CD14-positive monocyte (primary cell): ENCODE data around the gene YOD1. TPM values are rescaled to one million over a fixed set of nuclear protein-coding genes. Genes with fewer than 3 reads are reported as not detected.
A peak's percentile ranks its signal among the peaks of the same experiment; 100 is the strongest.

Experiments used
- DNase-seq, 3 donors: peaks; one replicate each; pipeline ENCODE4 v3.0.0-alpha.2; 2011 to 2022
- H2AFZ ChIP-seq: 2 replicates; pipeline ENCODE4 v1.6.0; 2012; ENCODE audit warnings: mild to moderate bottlenecking, low read depth, low read length, inconsistent platforms; ENCODE audit not compliant: insufficient read depth, poor library complexity, severe bottlenecking
- H3K27ac ChIP-seq, 2 donors: 1 replicate in 1 of 2; 2 replicates in 1 of 2; pipeline ENCODE4 v1.5.1; 2012 to 2013; ENCODE audit warnings: low read length in 2 of 2, control low read depth in 1 of 2, inconsistent platforms in 1 of 2, low read depth in 1 of 2, mild to moderate bottlenecking in 1 of 2
- H3K27me3 ChIP-seq, 2 donors: one replicate each; pipeline versions ENCODE4 v1.6.0 to v1.6.1; 2011 to 2013; ENCODE audit warnings: low read length in 2 of 2; ENCODE audit not compliant: control insufficient read depth in 2 of 2, insufficient read depth in 2 of 2
- H3K36me3 ChIP-seq, 2 donors: replicated peaks in 1 of 2; 1 replicate in 1 of 2; 2 replicates in 1 of 2; pipeline versions ENCODE4 v1.5.1 to v1.6.1; 2012 to 2013; ENCODE audit warnings: low read length in 2 of 2, control low read depth in 1 of 2, inconsistent platforms in 1 of 2, mild to moderate bottlenecking in 1 of 2; ENCODE audit not compliant: insufficient read depth in 2 of 2, control insufficient read depth in 1 of 2
- H3K4me1 ChIP-seq, 2 donors: 1 replicate in 1 of 2; 2 replicates in 1 of 2; pipeline versions ENCODE4 v1.5.1 to v1.6.1; 2012 to 2013; ENCODE audit warnings: low read length in 2 of 2, control low read depth in 1 of 2, inconsistent platforms in 1 of 2, mild to moderate bottlenecking in 1 of 2, moderate library complexity in 1 of 2; ENCODE audit not compliant: insufficient read depth in 2 of 2, control insufficient read depth in 1 of 2
- H3K4me2 ChIP-seq: replicated peaks from 2 replicates; pipeline ENCODE3; 2012; ENCODE audit warnings: low read length, moderate library complexity, mild to moderate bottlenecking; ENCODE audit not compliant: poor library complexity, severe bottlenecking; ENCODE audit errors: extremely low read depth
- H3K4me3 ChIP-seq, 3 experiments: fragments of 200-600 bp in 1 of 3; sonication (generic) in 1 of 3; replicated peaks in 1 of 3; 1 replicate in 2 of 3; 2 replicates in 1 of 3; pipeline ENCODE4 v1.5.1; 2011 to 2013; ENCODE audit warnings: low read length in 3 of 3, mild to moderate bottlenecking in 3 of 3, control low read depth in 2 of 3, low read depth in 2 of 3, inconsistent platforms in 1 of 3, moderate library complexity in 1 of 3
- H3K79me2 ChIP-seq: 2 replicates; pipeline ENCODE4 v1.6.0; 2012; ENCODE audit warnings: mild to moderate bottlenecking, control low read depth, inconsistent platforms, low read length, moderate library complexity; ENCODE audit not compliant: insufficient read depth
- H3K9ac ChIP-seq: 2 replicates; pipeline ENCODE4 v1.6.0; 2017; ENCODE audit warnings: low read length, mild to moderate bottlenecking; ENCODE audit not compliant: insufficient read depth, poor library complexity, severe bottlenecking
- H3K9me3 ChIP-seq, 2 donors: replicated peaks in 1 of 2; 1 replicate in 1 of 2; 2 replicates in 1 of 2; pipeline versions ENCODE4 v1.5.1 to v1.6.1; 2012 to 2013; ENCODE audit warnings: low read length in 2 of 2, control low read depth in 1 of 2; ENCODE audit not compliant: control insufficient read depth in 1 of 2, insufficient read depth in 1 of 2
- H4K20me1 ChIP-seq: 2 replicates; pipeline ENCODE4 v1.6.0; 2012; ENCODE audit warnings: mild to moderate bottlenecking, low read length, control low read depth, moderate library complexity; ENCODE audit not compliant: insufficient read depth
- H3K27ac Mint-ChIP-seq, 7 donors: one replicate each; pipeline ENCODE4 v1.8.0; 2020; ENCODE audit warnings: mild to moderate bottlenecking in 7 of 7, mixed read lengths in 7 of 7, moderate library complexity in 6 of 7, inconsistent platforms in 2 of 7
- H3K27me3 Mint-ChIP-seq, 3 donors: one replicate each; pipeline ENCODE4 v1.8.0; 2021 to 2022; ENCODE audit warnings: low read depth in 3 of 3, mild to moderate bottlenecking in 3 of 3, mixed read lengths in 3 of 3, moderate library complexity in 3 of 3, inconsistent platforms in 1 of 3
- H3K36me3 Mint-ChIP-seq, 2 donors: one replicate each; pipeline ENCODE4 v1.8.0; 2020; ENCODE audit warnings: mixed read lengths in 2 of 2, inconsistent platforms in 1 of 2, mild to moderate bottlenecking in 1 of 2
- H3K4me1 Mint-ChIP-seq: one replicate; pipeline ENCODE4 v1.8.0; 2020; ENCODE audit warnings: mild to moderate bottlenecking, mixed read lengths
- H3K4me3 Mint-ChIP-seq, 2 donors: one replicate each; pipeline ENCODE4 v1.8.0; 2020; ENCODE audit warnings: mild to moderate bottlenecking in 2 of 2, mixed read lengths in 2 of 2, moderate library complexity in 1 of 2
- H3K9me3 Mint-ChIP-seq, 7 donors: one replicate each; pipeline ENCODE4 v1.8.0; 2020 to 2022; ENCODE audit warnings: mixed read lengths in 7 of 7, mild to moderate bottlenecking in 6 of 7, moderate library complexity in 6 of 7, inconsistent platforms in 2 of 7
- CTCF ChIP-seq: fragments of 200-600 bp; IDR thresholded peaks from one replicate; pipeline ENCODE4 v1.8.0; 2022; ENCODE audit warnings: antibody characterized with exemption, mild to moderate bottlenecking
- WGBS: methylation state at CpG from one replicate; pipeline ENCODE4 v1.1.5; 2013; ENCODE audit warnings: missing lambda C conversion rate; ENCODE audit not compliant: insufficient coverage; 5-methylcytosine and 5-hydroxymethylcytosine counted together
- intact Hi-C, 2 donors: fragments of 100-400 bp; cut with micrococcal nuclease; formaldehyde crosslinking; loops; one replicate each; pipeline versions ENCODE4 v1.15.0 to v1.15.1; 2023
- polyA plus RNA-seq, 3 donors: library from polyadenylated mRNA; depleted of rRNA in 1 of 3; unstranded in 2 of 3; stranded (reverse) in 1 of 3; fragments of 300-500 nt in 2 of 3; fragments of >200 nt in 1 of 3; fragmentation: Illumina TruSeq in 2 of 3; gene quantifications; 1 replicate in 2 of 3; 2 replicates in 1 of 3; pipeline ENCODE4 v1.2.3, GENCODE V29; 2012 to 2021

The YOD1 gene
- polyA plus RNA-seq, 3 donors: 1.6 to 8.2 (median 1.7) TPM

- Histone ChIP-seq H3K4me3 (peak overlapping the region in 1 of 3 experiments; percentile 98), H4K20me1 (peaks cover 45% of the 10 kb centered on the region), H3K36me3 (peaks cover 18 to 48% of the 10 kb centered on the region in 2 donors), H3K4me1 (peaks cover 27 to 54% of the 10 kb centered on the region in 2 donors), H3K9me3 (no peaks in the 10 kb centered on the region), H3K27me3 (no peaks in the 10 kb centered on the region), H3K27ac (no peak overlapping the region), H3K4me2 (peak overlapping the region; percentile 84), H3K79me2 (peaks cover 59% of the 10 kb centered on the region), H3K9ac (peak overlapping the region; percentile 95), H2AFZ (no peak overlapping the region)
- peaks cover 0 to 7% (median 0%) of the 10 kb centered on the region in 7 donors for H3K9me3 Mint-ChIP-seq
- intact Hi-C loops: no loop called here
- peaks cover 65% of the 10 kb centered on the region for H3K4me1 Mint-ChIP-seq
- H3K27ac Mint-ChIP-seq: no peak overlapping the region
- 87% methylated on average over 6 of the region's 8 CpGs for WGBS
- peaks cover 30 to 36% of the 10 kb centered on the region in 2 donors for H3K36me3 Mint-ChIP-seq
- no peak overlapping the region for H3K4me3 Mint-ChIP-seq
- TF ChIP-seq CTCF: no peak
- H3K27me3 Mint-ChIP-seq: peaks cover 0 to 6% (median 0%) of the 10 kb centered on the region in 3 donors
- no peak for DNase-seq
Measured at GRCh38 chr1:207049514-207049913, 1.5 kb downstream of the YOD1 start.

- no peaks in the 10 kb centered on the region for H3K9me3 ChIP-seq
- H3K4me3 Mint-ChIP-seq: no peak overlapping the region
- H3K36me3 Mint-ChIP-seq: peaks cover 30 to 36% of the 10 kb centered on the region in 2 donors
- H3K27me3 Mint-ChIP-seq: peaks cover 0 to 6% (median 0%) of the 10 kb centered on the region in 3 donors
- H3K4me3 ChIP-seq: no peak overlapping the region
- no peak for TF ChIP-seq CTCF
- H3K27me3 ChIP-seq: no peaks in the 10 kb centered on the region
- peaks cover 18 to 49% of the 10 kb centered on the region in 2 donors for H3K36me3 ChIP-seq
- no peak overlapping the region for H3K9ac ChIP-seq
- H2AFZ ChIP-seq: no peak overlapping the region
- no peak for DNase-seq
- intact Hi-C loops: no loop called here
- H3K9me3 Mint-ChIP-seq: peaks cover 0 to 7% (median 0%) of the 10 kb centered on the region in 7 donors
- H4K20me1 ChIP-seq: peaks cover 50% of the 10 kb centered on the region
- H3K4me1 ChIP-seq: peaks cover 23 to 50% of the 10 kb centered on the region in 2 donors
- H3K4me1 Mint-ChIP-seq: peaks cover 60% of the 10 kb centered on the region
- H3K27ac ChIP-seq: no peak overlapping the region
- 96% methylated on average over 2 of the region's 4 CpGs for WGBS
- no peak overlapping the region for H3K4me2 ChIP-seq
- H3K79me2 ChIP-seq: peaks cover 59% of the 10 kb centered on the region
- H3K27ac Mint-ChIP-seq: no peak overlapping the region
Measured at GRCh38 chr1:207049054-207049453, 2.0 kb downstream of the YOD1 start.
